Ammon's horn (tissue), 1 donor: ENCODE data around the gene BCL2.
A peak's percentile ranks its signal among the peaks of the same experiment; 100 is the strongest.

Source experiments
- DNase-seq: peaks from one replicate; pipeline ENCODE4 v3.0.0-alpha.2; 2016; ENCODE audit warnings: low spot score

Gene BCL2

GRCh38 chr18:63309422-63309821, 10.1 kb downstream of the BCL2 start:
- no peak for DNase-seq

GRCh38 chr18:63307551-63308200, 11.9 kb downstream of the BCL2 start:
- peak; percentile 52 for DNase-seq

DNA sequence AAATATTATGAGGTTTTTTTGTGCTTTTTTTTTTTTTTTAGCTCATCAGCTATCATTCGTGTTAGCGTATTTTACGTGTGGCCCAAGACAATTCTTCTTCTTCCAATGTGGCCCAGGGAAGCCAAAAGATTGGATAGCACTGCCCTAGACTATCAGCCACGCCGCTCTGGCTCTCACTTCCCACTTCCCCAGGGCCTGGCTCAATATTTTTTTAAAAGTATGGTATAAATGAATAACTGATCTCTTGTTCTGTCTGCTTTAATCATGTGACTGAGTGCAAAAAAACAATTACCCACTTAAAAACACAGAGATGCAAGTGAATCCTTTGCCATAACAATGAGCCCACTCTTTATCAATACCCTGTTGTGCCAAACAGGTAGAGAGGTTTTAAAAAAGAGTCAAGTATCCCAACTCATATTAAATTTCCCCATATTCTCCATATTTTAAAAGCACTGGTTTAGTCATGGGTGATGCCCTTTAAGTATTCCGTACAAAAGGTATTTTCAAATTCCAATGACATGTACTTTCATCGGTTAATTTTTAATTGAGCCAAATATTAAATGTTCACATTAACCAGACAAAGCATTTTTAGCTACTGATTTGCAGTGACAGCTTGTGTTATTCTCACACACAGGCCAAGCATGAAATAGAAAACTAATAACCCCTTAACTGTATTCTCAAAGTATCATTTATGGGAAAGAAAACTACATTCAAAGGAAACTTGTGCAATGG, 12.6 kb downstream of the BCL2 start:
- DNase-seq = no peak

DNA sequence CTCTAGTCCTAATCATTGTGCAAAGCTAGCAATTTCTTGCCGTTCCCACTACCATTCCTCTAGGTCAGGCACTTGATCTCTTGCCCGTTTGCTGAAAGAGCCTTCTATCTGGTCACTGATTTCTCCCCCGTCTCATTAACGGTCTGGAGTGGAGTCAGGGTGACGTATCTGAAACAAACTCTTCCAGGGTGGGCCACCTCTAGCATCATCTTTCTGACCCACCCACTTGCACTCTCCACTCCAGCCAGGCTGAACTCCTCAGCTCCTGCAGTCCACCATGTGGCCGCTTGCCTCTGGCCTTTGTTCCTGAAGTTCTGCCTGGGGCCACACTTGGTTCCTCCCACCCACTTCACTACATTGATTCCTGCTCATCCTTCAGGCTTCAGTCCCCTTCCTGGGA, 13.3 kb downstream of the BCL2 start:
- no peak for DNase-seq

DNA sequence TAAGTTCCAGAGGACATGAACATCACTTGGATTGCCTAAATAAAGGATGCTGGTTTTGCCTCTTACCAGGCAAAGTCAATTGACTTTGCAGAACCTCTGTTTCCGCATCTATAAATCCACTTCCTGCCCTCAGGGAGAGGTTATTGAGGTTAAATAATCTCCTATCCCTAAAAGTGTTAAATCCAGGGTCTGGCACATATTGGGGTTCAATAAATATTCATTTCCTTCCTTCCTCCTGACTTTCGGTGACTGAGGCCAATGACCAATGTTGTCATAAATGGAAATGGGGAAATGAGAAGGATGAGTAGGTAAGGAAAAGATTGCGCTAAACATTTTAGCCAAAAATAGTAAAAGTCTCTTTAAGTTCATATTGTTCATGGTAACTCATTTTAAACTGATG, 16.0 kb downstream of the BCL2 start:
- DNase-seq = no peak

- DNase-seq = no peak
These were observed 16.7 kb downstream of the BCL2 start for GRCh38 chr18:63302636-63303405.

GRCh38 chr18:63302220-63302619, 17.3 kb downstream of the BCL2 start:
- DNase-seq = no peak

- no peak for DNase-seq
These were observed 18.1 kb downstream of the BCL2 start for GRCh38 chr18:63301434-63301833.

DNA sequence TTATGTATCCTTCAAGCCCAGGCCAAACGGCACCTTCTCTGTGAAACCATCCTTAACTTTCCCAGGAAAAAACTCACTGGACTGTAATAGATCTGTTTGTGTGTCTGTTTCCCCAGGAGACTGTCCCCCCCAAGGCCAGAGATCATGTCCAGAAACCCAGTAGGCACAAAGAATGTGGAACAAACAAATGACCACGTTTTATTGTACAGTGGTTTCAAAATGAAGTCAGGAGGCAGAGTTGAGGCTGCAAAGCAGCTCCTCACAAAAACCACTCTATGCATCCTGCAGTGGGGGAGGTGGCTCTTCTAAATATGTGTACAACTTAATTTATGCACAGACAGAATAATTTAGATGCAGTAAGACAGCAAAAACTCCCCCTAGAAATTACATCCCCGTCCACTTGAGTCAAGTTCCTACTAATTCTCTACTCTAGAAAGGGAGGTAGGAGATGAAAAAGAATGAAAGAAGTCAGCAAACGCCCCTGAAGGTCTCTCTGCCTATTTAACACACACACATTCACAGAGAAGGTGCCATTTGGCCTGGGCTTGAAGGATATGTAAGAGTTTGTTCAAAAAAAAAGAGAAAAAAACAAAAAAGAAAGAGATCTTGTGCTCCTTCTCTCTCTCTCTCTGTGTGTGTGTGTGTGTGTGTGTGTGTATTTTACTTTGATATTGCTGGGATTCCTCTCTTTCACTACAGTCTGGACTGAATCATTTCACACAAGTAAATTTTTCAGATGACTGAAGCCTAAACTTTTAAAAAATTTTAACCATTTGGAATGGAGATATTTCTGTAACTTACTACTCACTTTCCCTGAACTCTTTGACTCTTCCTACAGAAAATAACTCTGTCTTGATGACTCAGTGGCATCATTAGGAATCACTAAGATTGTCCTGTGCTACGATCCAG, 19.5 kb downstream of the BCL2 start:
- DNase-seq = no peak

- no peak for DNase-seq
These were observed 20.9 kb downstream of the BCL2 start for GRCh38 chr18:63298400-63299365.

- DNase-seq = peak; percentile 72
These were observed 21.7 kb downstream of the BCL2 start for GRCh38 chr18:63297687-63298399.

DNA sequence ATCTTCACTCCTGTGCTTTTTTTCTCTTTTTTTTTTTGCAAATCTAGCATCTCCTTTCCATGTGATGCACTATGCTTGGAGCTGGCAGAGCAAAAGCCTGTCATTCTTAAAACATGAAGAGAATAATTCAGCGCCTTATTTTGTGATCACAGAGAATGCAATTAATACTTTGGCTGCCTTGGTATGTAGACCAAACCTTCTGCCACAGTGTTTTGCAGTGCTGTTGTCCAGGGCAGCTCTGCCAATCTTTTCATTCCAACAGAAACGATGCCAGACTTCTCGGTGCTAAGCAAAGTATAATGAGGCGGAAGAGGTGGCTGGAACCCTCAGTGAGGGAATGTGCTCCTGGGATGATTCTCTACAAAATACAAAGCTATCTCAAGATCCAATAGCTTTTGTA, 25.6 kb downstream of the BCL2 start:
- peak; percentile 75 for DNase-seq

- no peak for DNase-seq
These were observed 26.5 kb downstream of the BCL2 start for GRCh38 chr18:63292831-63293683.

DNA sequence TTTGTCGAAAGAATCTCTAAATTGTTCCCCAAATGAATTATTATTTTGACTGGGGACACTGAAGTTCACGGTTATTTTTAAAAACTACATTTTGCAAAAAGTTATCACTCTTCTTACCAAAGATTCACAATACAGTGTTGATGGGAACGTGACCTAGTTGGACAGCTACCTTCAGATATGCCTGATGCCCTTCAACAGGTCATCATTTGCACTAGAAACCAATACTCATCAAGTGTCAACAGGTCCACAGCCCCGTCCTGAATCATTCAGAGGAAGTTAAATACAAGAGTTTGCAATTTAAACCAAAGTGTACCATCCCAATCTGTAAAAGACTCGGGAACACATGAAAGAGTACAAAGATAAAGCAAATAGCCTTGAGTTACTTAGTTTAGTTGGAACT, 28.3 kb downstream of the BCL2 start:
- DNase-seq = no peak

- no peak for DNase-seq
These were observed 28.8 kb downstream of the BCL2 start for GRCh38 chr18:63290821-63291200.

DNA sequence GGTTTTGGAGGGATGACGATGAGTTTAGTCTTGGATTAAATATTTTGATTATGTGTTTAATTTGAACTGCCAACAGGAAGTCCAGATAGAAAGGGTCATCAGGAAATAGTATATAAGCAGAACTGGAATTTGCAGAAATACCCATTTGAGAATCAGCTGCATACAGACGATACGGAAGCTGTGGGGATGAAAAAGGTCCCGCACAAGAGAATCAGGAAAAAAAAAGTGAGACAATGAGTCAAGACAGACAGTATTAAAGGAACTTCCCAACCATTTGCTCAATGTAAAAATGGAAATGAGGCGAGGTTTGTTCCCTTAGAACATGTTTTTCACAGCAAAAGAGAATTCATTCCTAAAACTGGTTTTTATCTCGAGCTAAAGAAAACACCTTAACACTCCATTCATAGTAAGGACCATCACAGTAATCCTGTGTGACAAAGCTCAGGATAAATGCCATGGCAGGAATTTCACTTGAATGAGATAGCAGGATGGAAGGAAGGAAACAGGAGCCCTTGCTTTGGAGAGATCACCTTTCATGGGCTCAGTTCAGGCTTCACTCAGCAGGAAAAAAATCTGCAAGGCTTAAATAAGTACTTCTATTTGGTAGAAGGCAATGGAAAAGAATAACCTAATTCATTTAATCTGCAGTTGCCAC, 29.3 kb downstream of the BCL2 start:
- no peak for DNase-seq

DNA sequence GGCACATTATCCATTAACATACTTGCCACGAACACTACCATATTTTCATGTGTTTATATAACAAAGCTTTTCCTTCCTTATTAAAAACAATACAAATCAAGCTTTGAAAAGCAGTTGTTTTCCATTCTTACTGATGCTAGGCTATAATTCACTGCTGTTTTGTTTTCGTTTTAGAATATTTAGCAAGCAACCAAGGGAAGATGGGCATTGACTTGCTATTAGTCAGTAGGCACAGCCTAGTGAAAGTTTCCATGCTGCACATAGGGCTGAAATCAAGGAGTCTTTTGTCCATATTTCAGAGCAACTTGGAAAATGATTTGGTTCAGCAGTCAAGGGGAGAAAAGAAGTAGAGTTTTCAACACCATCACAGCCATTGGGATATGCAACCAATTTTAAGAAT, 31.3 kb downstream of the BCL2 start:
- DNase-seq = no peak

DNA sequence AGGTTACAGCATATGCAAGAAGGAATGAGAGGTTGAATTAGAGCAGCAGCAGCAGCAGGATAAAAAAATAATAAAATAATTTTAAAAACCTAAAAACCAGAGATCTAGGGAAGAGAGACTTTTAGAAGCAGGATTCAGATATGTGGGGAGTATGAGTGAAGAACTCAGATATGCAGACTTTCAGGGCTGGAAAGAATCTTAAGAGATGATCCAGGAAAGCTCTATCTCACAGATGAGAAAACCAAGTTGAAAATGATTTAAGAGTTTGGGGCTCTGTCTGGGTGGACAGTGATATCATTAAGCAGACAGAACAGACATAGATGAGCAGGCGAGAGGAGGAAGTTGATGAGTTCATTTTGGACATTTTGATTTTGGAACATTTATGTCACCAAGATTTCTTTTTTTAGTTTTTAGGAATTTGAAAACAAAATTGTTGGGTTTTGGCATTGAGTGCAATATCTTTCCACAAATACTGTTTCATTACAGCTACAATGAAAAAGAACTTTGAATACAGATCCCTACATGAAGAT, 31.8 kb downstream of the BCL2 start:
- DNase-seq = no peak
